ENCODE results near the gene NOTCH2NLA.
A peak's percentile ranks its signal among the peaks of the same experiment; 100 is the strongest.
"Not testable (repeated sequence)": the region's sequence is repeated elsewhere in the genome, so short reads cannot be mapped to it uniquely, and the experiment has no call there.

Gene NOTCH2NLA

DNA sequence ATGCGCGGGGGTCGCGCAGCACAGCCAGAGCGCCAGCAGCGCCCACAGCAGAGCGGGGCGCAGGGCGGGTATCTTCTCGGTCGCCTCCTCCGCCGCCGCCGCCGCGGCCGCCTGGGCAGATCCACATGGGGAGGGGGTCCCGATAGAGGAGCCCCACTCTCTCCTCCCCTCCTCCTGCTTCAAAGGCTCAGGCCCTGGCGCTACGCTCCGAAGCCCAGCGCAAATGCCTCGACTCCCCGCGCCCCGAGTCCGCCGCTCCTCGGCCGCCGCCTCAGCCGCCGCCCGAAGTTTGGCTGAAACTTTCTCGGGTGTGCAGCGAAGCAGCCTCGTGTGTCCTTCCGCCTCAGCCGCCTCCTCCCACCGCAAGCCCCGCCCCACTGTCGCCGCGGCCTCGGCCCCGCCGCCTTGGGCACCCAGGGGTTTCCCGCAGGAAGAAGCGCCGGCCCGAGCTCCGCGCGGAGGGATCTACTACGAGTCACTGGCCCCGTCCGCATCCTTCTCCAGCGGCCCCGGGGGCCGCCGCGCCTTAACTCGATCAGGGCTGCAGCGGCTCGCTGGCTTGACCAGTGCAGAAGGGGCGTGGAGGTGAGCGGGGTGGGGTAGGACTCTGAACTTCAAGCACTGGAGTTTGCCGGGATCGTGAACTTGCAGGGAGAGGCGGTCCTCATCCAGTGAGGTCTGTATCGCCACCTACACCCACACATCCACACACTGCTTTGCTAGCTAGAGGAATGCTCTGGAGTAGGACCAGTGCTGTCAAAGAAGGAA is at the start of gene NOTCH2NLA:
NOTCH2NLA (minus strand) TSS at position 312 of the 768 bp plus-strand sequence. CDS start 39,684 bp downstream, outside the sequence.
- peak; percentile 33 for DNase-seq (ENCODE audit: low spot score)

DNA sequence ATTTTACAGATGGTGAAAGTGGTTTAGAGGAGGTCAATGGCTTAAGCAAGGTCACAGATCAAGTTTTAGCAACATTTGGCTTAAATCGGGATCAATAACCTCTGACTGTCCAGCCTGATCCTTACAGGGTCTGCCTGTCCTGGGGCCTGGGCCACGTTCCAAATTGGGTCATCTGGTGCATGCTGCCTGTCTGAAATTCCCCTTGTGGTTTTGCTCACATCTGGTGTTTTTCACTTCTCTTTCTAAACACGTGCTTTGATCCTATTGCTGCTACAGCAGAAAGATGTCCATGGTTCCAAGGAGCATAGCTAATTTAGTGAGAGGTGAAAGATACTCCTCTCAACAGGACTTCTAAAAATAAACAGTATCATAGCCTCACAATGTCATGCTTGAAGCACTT is 49.5 kb upstream of the NOTCH2NLA start:
- not testable (repeated sequence) for DNase-seq (ENCODE audit: low spot score)

DNA sequence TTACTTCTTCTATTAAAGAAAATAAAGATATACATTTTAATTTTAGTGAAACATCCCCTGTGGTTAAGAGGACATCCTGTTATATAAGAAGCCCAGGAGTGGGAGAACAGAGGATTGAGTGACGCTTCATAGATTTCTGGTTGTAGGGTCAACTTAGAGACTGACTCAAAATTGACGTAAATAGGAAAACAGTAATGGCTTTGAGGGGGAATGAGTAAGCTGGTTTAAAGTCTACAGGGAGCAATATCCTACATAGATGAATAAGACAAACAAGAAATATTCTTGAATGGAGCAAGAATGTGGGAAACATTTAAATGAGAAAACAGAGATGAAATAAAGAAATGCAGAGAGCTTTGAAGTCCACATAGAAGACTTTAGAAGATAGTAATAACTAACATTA is 48.3 kb upstream of the NOTCH2NLA start:
- DNase-seq (ENCODE audit: low spot score): not testable (repeated sequence)

DNA sequence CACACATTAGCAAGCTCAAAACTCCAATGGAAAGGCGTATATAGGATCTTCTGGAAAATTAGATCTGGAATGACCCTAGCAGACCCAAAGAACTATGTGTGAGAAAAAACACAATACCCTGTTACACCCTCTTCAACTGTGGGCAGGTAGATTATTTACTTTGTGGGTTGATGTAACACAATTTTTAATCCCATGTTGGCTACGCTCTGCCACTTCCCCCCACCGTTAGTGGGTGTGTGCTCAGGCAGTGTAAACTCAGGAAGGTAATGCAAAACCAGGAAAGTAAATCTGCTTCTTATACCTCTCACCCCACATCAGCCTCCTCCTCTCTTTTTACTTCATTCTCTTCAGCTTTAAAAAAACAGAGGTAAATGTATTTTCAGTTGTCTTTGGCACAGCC is 45.3 kb upstream of the NOTCH2NLA start:
- DNase-seq (ENCODE audit: low spot score): not testable (repeated sequence)

DNA sequence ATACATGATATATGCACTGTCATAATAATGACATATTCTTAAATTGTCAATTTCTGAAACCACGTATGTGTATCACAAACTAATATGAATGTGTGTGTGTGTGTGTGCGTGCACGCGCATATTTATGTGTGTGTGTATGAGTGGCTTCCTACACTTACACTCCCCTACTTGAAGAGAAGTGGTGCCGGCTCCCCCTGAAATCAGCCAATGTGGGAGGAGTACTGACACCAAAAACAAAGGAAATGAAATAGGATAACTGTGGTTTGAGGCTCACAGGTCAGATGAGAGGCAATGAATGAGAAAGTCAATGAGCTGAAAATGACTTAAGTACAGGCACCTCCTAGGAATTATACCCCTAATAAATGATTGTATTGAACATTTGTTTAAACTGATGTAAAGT is 44.4 kb upstream of the NOTCH2NLA start:
- DNase-seq (ENCODE audit: low spot score): not testable (repeated sequence)

DNA sequence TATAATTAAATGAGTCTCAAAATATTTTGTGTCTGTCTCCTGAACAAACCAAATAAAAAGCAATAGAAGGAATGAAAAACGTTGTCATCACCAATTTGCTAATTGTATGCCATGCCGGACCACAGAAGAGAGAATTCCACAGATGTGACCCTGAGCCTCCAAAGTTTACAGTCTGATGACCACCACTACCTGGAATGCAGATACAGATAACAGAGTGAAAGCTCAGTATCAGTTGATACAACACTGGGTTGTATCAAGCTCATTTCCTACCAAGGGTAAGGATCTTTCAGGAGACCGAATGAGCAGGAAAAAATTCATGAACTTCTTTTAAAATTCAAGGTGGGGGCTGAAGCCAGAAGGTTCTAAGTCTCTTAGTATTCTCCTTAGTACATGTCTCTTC is 43.9 kb upstream of the NOTCH2NLA start:
- DNase-seq (ENCODE audit: low spot score): not testable (repeated sequence)

DNA sequence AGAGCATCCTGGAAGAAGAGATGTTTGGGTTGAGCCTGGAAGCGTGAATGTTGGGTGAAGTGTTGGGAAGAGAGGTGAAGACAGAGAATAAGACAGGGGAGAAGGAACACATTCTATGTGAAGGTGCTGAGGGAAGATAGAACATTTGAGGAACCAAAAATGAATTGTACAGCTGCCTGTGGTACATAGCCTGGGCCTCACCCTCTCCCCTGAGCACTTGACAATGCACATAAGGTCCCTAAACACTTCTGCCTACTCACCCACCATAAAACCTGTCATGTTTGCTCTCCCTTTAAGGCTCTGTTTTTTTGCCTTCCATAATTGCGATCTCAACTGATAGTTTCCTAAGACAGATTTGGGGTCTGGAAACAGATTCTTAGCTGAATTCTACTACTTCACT is 43.2 kb upstream of the NOTCH2NLA start:
- not testable (repeated sequence) for DNase-seq (ENCODE audit: low spot score)

DNA sequence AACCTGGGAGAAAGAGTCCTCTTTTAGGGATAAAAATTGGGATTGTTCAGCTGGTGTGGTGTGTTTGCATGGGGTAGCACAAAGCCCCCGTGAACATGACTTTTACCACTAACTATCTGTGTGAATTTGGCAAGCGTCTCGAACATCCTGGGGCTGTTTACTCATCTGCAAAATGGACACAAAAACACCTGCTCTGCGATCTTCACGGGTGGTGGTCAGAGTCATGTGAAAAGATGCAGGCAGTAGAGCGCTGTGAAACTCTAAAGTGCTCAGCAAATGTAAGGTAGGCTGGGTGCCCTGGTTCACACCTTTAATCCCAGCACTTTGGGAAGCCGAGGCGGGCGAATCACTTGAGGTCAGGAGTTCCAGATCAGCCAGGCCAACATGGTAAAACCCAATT is 41.3 kb upstream of the NOTCH2NLA start:
- DNase-seq (ENCODE audit: low spot score): not testable (repeated sequence)

DNA sequence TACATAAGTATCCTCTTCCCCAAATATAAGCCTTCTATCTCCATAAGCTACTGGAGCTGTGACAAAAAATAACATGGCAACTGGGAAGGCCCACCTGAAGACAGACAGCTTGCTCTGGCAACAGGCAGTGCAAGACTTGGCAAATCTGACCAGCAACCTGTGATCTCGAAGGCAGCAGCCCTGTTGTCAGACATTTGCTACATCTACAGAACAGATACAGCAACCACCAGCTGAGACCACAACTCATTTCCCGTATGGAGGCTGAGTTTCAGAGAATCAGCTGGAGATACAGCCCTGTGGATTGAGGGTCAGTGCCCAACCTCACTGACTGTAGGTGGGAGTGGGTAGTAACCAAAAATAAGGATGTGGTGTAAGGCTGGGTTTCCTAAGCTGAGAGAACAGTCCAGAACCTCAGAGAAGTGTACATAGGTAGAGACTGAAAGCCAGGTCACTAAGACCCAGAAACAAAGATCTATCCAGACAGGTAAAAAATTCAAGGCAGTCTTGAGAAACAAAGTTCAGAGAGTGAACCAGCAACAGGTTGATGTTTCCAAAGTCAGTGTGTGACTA is 37.4 kb upstream of the NOTCH2NLA start:
- not testable (repeated sequence) for DNase-seq (ENCODE audit: low spot score)

DNA sequence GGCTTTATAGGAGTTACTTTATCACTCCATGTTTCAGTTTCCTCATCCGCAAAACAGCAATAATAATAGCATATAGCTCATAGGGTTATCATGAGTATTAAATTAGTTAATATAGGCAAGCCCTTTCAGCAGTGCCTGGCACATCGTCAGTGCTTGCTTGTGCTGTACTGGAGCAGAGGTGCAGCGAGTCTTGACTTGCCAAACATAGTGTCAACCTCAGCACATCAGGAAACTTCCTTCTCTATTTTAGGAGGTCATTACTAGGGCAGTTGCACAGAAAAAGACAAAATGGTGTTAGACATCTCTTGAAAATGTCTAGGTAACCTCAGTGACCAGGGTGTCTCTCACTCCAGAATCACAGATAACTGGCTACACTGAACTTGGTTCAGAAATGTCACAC is 35.9 kb upstream of the NOTCH2NLA start:
- not testable (repeated sequence) for DNase-seq (ENCODE audit: low spot score)

DNA sequence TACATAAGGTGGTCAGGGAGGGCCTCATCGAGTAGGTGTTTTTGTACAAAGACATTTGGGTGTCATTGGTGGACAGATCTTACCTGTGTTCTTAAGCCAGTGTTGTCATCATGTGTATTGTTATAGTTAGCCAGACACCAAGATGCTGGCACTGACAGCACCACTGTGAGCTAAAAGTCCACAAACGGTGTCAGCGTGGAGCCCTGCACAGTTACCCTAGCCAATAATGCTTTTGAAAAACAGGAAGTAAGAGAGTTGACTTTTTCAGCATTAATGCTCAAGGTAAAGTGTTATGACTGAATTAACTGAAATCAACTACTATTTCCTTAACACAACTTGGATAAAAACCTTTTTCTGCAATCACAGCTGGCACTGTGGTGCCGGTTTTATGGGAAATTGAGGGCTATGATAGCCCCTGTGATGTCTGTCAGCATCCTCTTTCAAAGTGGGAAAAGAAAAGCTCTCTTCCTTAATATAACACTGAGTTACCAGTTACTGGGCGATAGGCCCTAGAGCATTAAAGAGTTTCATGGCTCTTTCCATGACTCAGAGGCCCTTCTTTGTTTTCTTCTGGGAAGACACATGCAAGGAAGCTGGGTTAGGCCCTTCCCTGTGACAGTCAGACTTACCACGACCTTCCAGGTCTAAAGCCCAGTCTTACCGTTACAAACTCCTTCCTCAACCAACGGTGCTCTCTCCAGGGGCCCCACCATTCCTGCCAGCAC is 31.3 kb upstream of the NOTCH2NLA start:
- DNase-seq (ENCODE audit: low spot score): not testable (repeated sequence)

DNA sequence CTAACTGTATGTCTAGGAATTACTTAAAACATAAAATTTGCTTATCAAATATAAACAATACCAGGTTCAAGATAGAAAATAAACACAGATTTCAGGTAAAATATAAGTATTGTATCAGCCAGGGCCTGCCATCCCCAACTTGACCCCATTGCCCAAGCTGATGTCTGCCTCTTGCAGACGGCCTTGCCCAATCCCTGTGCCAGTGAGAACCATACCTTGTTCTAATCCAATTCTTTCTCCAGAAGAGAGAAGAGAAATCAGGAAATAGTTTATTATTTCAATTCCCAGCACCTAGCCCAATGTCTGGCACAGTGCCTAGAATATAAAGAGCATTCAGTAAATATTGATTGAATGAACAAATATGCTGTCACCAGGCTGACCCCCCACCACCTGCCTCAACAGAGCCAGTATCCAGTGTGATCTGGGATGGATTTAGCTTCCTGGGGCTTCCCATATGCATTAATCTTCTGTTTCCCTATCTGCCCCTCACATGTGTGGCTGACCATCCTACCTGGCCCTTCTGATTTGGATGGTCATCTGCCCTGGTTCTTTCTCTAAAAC is 29.3 kb upstream of the NOTCH2NLA start:
- DNase-seq (ENCODE audit: low spot score): not testable (repeated sequence)

DNA sequence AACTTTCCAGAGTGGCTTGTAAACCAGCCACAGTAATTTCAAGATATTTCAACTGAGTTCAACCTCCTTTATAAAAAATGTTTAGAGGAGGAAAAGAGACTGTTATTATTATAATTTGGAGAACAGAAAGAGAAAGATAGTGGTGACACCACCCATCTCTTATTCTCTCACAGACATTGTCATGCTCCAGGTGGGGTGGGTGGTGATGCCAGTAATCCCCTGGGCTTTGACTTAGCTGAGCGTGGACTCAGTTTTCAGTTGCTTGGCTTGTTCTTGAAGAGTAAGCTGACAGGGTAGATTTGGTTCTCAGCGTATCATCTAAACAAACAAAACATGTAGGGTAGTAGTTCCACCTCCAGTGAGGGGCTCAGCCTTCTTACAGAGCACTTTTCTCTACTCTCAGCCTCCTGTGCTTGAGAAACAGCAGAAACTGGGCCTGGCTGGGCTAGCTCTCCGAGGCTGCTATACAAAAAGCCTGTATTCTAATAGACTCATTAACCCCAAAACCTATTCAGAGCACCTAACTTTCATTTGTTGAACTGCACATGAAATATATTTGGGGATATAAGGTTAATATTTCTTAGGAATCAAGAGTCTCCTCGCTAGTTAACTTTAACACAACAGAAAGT is 25.9 kb upstream of the NOTCH2NLA start:
- DNase-seq (ENCODE audit: low spot score): not testable (repeated sequence)

DNA sequence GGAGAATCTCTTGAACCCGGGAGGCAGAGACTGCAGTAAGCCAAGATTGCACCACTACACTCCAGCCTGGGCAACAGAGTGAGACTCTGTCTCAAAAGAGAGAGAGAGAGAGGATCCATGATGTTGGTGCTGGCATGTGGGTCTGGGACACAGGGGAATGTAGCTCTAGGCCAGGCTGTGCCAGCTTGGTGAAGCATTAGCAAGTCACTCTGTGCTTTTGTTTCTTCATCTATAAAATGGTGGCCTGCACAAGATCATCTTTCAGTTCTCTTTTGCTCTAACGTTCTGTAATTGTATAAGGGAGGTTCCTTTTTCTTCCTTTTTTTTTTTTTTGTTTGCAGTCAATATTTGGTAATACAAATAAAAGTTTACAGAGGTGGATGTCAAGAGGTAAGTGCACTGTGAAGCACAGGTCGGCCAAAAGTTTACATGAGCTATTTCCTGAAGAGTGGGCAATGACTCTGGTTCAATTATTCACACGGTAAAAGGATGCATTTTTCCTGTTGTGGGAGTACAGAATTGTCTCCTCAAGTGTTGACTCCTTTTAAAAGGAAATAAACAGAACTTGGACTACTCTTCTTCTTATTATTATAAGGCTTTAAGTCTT is 24.5 kb upstream of the NOTCH2NLA start:
- DNase-seq (ENCODE audit: low spot score): not testable (repeated sequence)

DNA sequence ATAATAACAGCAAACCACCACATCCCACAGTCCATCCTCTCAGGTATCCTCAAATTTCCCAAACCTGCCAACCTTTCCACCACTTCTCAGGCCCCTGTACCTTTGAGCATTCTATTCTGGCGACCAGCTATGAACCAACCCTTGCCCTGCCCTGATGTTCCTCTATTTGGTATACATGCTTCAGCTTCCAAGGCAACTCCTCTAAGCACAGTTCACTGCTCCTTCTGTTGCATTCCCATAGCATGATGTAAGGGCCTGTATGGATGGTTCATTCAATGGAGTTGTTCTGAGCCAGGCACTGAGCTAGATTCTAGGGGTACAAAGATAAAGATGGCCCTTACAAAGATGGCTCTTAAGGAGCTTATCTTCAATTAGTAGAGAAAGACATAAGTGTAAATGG is 22.7 kb upstream of the NOTCH2NLA start:
- DNase-seq (ENCODE audit: low spot score): not testable (repeated sequence)

DNA sequence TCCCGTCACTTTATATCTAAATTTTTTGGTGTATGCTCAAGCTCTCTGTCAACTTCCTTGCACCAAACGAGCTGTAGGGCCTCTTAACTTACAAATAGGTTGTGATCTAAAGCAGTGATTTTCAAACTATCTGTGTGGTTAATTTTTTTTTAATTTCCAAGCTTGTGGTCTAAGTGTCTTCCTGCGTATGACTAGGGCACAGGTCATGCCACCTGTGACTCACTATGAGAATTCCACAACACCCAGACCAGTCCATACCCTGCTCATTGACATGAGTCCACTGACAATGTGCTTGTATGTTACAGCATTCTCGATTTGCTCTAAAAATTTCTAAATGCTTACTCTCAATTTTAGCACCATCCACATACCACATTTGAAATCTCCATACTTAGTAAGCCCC is 19.8 kb upstream of the NOTCH2NLA start:
- peak; percentile 0 for DNase-seq (ENCODE audit: low spot score)

DNA sequence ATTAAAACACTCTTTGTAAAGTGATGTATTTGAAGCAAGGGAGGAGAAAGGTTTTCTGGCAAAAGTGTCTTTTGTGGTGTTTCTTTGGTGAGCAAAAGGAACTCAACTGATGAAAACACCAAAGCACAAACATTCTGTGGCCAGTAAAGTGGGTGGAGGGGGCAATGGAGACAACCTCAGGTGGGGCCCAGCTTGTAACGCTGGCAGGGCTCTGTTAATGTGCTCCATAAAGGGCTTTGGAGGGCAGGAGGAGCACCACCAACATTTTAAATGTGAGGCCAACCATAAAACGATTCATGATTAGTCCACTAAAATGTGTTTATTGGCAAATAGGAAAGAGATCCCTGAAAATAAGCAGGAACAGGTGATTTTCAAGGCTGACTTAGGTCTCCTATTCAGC is 7.8 kb upstream of the NOTCH2NLA start:
- not testable (repeated sequence) for DNase-seq (ENCODE audit: low spot score)

DNA sequence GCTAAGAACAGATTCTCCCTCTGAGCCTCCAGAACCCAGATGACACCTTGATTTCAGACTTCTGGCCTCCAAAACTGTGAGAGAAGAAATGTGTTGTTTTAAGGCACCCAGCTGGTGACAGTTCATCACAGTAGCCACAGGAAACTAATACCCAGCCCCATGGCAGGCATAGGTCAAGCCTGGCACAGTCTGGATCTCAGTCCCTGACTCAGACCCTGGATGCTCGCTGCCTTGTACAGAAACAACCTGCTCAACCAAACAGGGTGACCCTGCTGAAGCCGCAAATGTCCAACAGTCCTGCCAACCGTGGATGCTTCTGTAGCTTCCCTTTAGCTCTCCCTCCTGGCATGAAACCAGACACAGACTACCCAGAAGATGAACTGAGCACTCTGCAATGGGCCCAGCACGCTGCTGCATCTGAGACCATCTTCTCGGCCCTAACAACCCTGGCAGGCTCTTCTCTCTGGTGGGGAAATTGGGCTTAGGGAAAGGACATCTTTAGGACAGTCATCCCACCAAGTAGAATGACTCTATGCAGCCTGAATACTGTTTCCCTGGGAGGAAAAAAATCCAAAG is 7.3 kb upstream of the NOTCH2NLA start:
- DNase-seq (ENCODE audit: low spot score): not testable (repeated sequence)

DNA sequence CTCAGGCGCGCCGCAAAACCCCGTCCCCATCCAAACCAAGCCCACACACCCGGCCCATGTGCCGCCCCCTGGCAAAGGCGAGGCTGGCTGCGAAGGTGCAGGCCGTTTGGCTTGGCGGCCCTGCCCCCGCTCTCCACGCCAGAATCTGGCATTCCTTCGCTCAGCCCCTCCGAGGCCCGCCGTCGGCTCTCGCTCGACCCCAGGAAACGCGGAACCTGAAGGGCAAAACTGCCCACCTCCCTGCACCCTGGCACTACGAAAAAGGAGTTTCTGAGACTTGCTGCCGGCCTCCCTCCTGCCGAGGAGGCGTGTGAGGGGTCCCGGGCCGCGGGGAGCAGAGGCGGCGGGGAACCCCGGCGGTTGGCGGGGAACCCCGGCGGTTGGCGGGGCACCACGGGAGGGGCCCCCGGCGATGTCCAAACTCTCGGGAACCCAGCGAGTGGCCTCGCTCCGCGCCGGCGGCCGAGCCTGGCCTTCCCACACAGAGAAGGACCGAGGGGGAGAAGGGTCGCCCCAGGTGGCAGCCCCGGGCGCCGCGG is 608 bp downstream of the NOTCH2NLA start:
- not testable (repeated sequence) for DNase-seq (ENCODE audit: low spot score)

DNA sequence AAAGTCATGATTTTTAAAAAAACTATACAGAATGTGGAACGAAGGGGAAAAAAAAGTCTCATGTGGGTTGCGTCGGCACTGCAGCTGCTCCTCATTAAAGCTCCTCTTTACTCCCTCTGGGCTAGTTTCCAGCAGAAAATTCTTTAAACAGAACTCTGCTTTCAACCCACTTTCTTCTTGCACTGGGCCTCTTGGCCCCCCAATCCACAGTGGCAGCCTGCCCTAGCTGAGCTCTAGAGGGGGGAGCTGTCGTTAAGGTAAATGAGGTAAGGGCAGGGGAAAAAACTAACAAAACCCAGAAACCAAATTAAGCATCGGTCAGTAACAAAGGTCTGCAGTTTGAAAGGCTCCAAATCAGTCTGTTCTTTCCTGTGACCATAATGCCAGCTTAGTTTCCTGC is 54.3 kb downstream of the NOTCH2NLA start:
- DNase-seq (ENCODE audit: low spot score): not testable (repeated sequence)

DNA sequence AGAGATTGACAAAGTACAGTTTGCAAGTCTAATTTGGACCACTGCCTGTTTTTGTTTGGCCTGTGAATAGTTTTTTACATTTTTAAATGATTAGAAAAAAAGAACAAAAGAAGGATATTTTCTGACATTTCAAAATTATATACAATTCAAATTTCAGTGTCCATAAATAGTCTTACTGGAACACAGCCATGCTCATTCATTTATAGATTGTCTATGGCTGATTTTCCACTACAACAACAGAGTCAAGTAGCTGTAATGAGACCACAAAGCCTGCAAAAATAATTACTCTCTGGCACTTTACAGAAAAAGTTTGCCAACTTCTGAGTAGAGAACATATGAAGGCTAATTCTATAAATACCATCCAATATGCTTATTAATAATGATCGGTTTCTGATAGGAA is 61.1 kb downstream of the NOTCH2NLA start:
- DNase-seq (ENCODE audit: low spot score): not testable (repeated sequence)
